ENCODE measurements around the gene CREB5. TPM values are rescaled to one million over a fixed set of nuclear protein-coding genes. Genes with fewer than 3 reads are reported as not detected.

The CREB5 gene
- total RNA-seq, 2 experiments from 2014 or later = 0.19 to 0.22 TPM

- CTCF ChIA-PET = no interaction called here
- DNase-seq (no peak), ATAC-seq (ENCODE audit: poor library complexity) (no peak)
- TF ChIP-seq CTCF (IDR thresholded peaks at IDR 0.05) = no peak
- Mint-ChIP-seq H3K4me3 (no peak overlapping the region), H3K9me3 (no peaks in the 10 kb centered on the region), H3K36me3 (ENCODE audit: low read depth) (no peaks in the 10 kb centered on the region), H3K27ac (no peak overlapping the region), H3K4me1 (ENCODE audit: low read depth) (no peaks in the 10 kb centered on the region), H3K27me3 (no peaks in the 10 kb centered on the region)
- POLR2A ChIA-PET = no interaction called here
- H3K9me3 ChIP-seq (ENCODE audit: control insufficient read depth in 1 of 2, insufficient read depth in 1 of 2, low read length in 2 of 2) = peaks cover 0 to 3% of the 10 kb centered on the region in 2 experiments
- intact Hi-C loops (cut with DNase I, micrococcal nuclease) = no loop called here
- no peaks in the 10 kb centered on the region for H3K4me1 ChIP-seq (ENCODE audit: insufficient read depth, low read length)
- H3K27me3 ChIP-seq (ENCODE audit: control insufficient read depth in 1 of 2, insufficient read depth in 2 of 2, low read length in 2 of 2) = no peaks in the 10 kb centered on the region
- no peaks in the 10 kb centered on the region for H3K36me3 ChIP-seq (ENCODE audit: insufficient read depth, low read length)
- no peak overlapping the region for H3K4me3 ChIP-seq (ENCODE audit: low read length)
- no peak overlapping the region for H3K27ac ChIP-seq (ENCODE audit: low read depth in 1 of 2, low read length in 2 of 2)
These were observed 86.3 kb downstream of the CREB5 start for GRCh38 chr7:28498636-28499035.

GRCh38 chr7:28500138-28500537 lies 87.8 kb downstream of the CREB5 start:
- intact Hi-C loops (cut with DNase I, micrococcal nuclease) = no loop called here

GRCh38 chr7:28502408-28502807 lies 90.1 kb downstream of the CREB5 start:
- Histone ChIP-seq H3K36me3 (ENCODE audit: insufficient read depth, low read length) (no peaks in the 10 kb centered on the region), H3K27ac (ENCODE audit: low read depth in 1 of 2, low read length in 2 of 2) (no peak overlapping the region), H3K27me3 (ENCODE audit: control insufficient read depth in 1 of 2, insufficient read depth in 2 of 2, low read length in 2 of 2) (peaks cover 0 to 2% of the 10 kb centered on the region in 2 experiments), H3K4me3 (ENCODE audit: low read length) (no peak overlapping the region), H3K4me1 (ENCODE audit: insufficient read depth, low read length) (no peaks in the 10 kb centered on the region), H3K9me3 (ENCODE audit: control insufficient read depth in 1 of 2, insufficient read depth in 1 of 2, low read length in 2 of 2) (peaks cover 0 to 3% of the 10 kb centered on the region in 2 experiments)
- Mint-ChIP-seq H3K9me3 (no peaks in the 10 kb centered on the region), H3K27ac (no peak overlapping the region), H3K27me3 (peaks cover 7% of the 10 kb centered on the region), H3K36me3 (ENCODE audit: low read depth) (no peaks in the 10 kb centered on the region), H3K4me3 (no peak overlapping the region), H3K4me1 (ENCODE audit: low read depth) (no peaks in the 10 kb centered on the region)
- ATAC-seq (ENCODE audit: poor library complexity) = no peak
- CTCF ChIA-PET = no interaction called here
- DNase-seq = no peak
- intact Hi-C loops (cut with DNase I, micrococcal nuclease) = no loop called here
- TF ChIP-seq CTCF (IDR thresholded peaks at IDR 0.05) = no peak
- POLR2A ChIA-PET = no interaction called here

More at GRCh38 chr7:28500138-28500537, 87.8 kb downstream of the CREB5 start:
- Mint-ChIP-seq H3K36me3 (ENCODE audit: low read depth) (no peaks in the 10 kb centered on the region), H3K4me1 (ENCODE audit: low read depth) (no peaks in the 10 kb centered on the region), H3K9me3 (no peaks in the 10 kb centered on the region), H3K27me3 (peaks cover under 1% of the 10 kb centered on the region), H3K4me3 (no peak overlapping the region), H3K27ac (no peak overlapping the region)
- Histone ChIP-seq H3K27ac (ENCODE audit: low read depth in 1 of 2, low read length in 2 of 2) (no peak overlapping the region), H3K4me3 (ENCODE audit: low read length) (no peak overlapping the region), H3K36me3 (ENCODE audit: insufficient read depth, low read length) (no peaks in the 10 kb centered on the region), H3K4me1 (ENCODE audit: insufficient read depth, low read length) (no peaks in the 10 kb centered on the region), H3K27me3 (ENCODE audit: control insufficient read depth in 1 of 2, insufficient read depth in 2 of 2, low read length in 2 of 2) (no peaks in the 10 kb centered on the region), H3K9me3 (ENCODE audit: control insufficient read depth in 1 of 2, insufficient read depth in 1 of 2, low read length in 2 of 2) (peaks cover 0 to 3% of the 10 kb centered on the region in 2 experiments)
- CTCF ChIA-PET = no interaction called here
- POLR2A ChIA-PET = no interaction called here
- no peak for DNase-seq
- no peak for TF ChIP-seq CTCF (IDR thresholded peaks at IDR 0.05)
- ATAC-seq (ENCODE audit: poor library complexity) = no peak
